ENCODE data around the gene CCDC70. TPM values are rescaled to one million over a fixed set of nuclear protein-coding genes. Genes with fewer than 3 reads are reported as not detected.

Gene CCDC70
- total RNA-seq, 1 experiment from 2014 or later, result not detected

DNA sequence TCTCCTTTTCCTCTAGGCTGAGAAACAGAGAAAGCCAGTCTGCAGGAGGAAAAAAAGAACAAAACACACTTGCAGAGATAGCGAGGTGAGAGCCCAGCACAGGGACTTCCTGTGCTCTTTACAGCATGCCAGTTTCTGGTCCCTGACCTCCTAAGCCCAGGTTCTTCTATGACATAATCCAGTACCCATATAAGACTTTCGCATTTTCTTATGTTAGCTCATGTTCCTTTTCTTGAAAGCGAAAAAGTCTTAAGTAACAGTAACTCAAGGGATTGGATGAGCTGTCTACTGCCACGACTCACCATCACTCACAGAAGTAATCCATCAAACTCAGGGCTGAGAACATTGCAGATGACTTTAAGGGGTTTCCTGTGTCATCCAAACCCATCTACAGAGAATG lies 17.4 kb downstream of the CCDC70 start:
- Histone ChIP-seq H3K27ac (ENCODE audit: low read length) (no peak overlapping the region), H3K9me3 (ENCODE audit: low read length) (no peaks in the 10 kb centered on the region), H3F3A (ENCODE audit: low read length, unreplicated experiment) (no peaks in the 10 kb centered on the region), H3K4me3 (ENCODE audit: low read length) (no peak overlapping the region), H2AFZ (ENCODE audit: low read length) (no peak overlapping the region), H3K9ac (ENCODE audit: low read length) (no peak overlapping the region), H3K27me3 (ENCODE audit: low read length) (no peaks in the 10 kb centered on the region), H4K20me1 (ENCODE audit: low read length) (no peaks in the 10 kb centered on the region), H3K9me2 (replicated peaks; ENCODE audit: low read length) (no peaks in the 10 kb centered on the region), H3K4me1 (ENCODE audit: insufficient read depth, low read length) (no peaks in the 10 kb centered on the region), H3K79me2 (ENCODE audit: low read length) (no peaks in the 10 kb centered on the region), H3K36me3 (ENCODE audit: low read depth, low read length) (no peaks in the 10 kb centered on the region), H3K4me2 (ENCODE audit: low read length) (no peak overlapping the region)
- no TSS peak for BruUV-seq (replicated peaks)
- ATAC-seq (no peak), DNase-seq (no peak)
- POLR2A ChIA-PET (ENCODE audit: unreplicated experiment), result no interaction called here
- CTCF ChIA-PET, result no interaction called here
- intact Hi-C loops (cut with micrococcal nuclease), result no loop called here
- no peak for TF ChIP-seq EZH2phosphoT487 (IDR thresholded peaks at IDR 0.05; ENCODE audit: borderline replicate concordance, low read length)

DNA sequence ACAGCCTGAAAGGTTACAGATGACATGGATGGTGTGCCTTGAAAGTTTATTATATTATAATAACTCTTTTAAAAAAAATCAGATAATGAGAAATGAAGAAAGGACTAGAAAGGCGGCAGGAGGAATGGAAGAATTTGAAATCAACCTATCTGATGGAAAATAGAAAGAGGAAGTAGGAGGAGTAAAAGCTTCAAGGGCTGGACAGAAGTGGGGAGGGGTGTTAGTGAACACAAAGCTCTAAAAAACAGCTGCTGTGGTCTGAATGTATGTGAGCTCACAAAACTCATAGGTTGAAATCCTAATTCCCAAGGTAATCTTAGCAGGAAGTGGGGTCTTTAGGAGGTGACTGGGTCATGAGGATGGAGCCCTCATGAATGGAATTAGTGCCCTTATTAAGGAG lies 19.5 kb downstream of the CCDC70 start:
- TF ChIP-seq, protein P1, sequence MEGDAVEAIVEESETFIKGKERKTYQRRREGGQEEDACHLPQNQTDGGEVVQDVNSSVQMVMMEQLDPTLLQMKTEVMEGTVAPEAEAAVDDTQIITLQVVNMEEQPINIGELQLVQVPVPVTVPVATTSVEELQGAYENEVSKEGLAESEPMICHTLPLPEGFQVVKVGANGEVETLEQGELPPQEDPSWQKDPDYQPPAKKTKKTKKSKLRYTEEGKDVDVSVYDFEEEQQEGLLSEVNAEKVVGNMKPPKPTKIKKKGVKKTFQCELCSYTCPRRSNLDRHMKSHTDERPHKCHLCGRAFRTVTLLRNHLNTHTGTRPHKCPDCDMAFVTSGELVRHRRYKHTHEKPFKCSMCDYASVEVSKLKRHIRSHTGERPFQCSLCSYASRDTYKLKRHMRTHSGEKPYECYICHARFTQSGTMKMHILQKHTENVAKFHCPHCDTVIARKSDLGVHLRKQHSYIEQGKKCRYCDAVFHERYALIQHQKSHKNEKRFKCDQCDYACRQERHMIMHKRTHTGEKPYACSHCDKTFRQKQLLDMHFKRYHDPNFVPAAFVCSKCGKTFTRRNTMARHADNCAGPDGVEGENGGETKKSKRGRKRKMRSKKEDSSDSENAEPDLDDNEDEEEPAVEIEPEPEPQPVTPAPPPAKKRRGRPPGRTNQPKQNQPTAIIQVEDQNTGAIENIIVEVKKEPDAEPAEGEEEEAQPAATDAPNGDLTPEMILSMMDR (conservative IDR thresholded peaks at IDR 0.05; ENCODE audit: low read depth, low read length), result no peak
- TF ChIP-seq EZH2 (IDR thresholded peaks at IDR 0.05; ENCODE audit: low read length, unreplicated experiment), result no peak
- no peak for TF ChIP-seq EZH2phosphoT487 (IDR thresholded peaks at IDR 0.05; ENCODE audit: borderline replicate concordance, low read length)
- Histone ChIP-seq H3K4me3 (ENCODE audit: low read length) (no peak overlapping the region), H3K9me3 (ENCODE audit: low read length) (no peaks in the 10 kb centered on the region), H2AFZ (ENCODE audit: low read length) (no peak overlapping the region), H3K27ac (ENCODE audit: low read length) (no peak overlapping the region), H3K36me3 (ENCODE audit: low read depth, low read length) (no peaks in the 10 kb centered on the region), H3K4me2 (ENCODE audit: low read length) (no peak overlapping the region), H3K79me2 (ENCODE audit: low read length) (no peaks in the 10 kb centered on the region), H3K9me2 (replicated peaks; ENCODE audit: low read length) (no peaks in the 10 kb centered on the region), H3F3A (ENCODE audit: low read length, unreplicated experiment) (no peaks in the 10 kb centered on the region), H3K9ac (ENCODE audit: low read length) (no peak overlapping the region), H4K20me1 (ENCODE audit: low read length) (no peaks in the 10 kb centered on the region), H3K27me3 (ENCODE audit: low read length) (no peaks in the 10 kb centered on the region), H3K4me1 (ENCODE audit: insufficient read depth, low read length) (no peaks in the 10 kb centered on the region)
- no peak for ATAC-seq
- DNase-seq, result no peak
- no TSS peak for BruUV-seq (replicated peaks)
- ChIA-PET POLR2A (ENCODE audit: unreplicated experiment) (no interaction called here), CTCF (no interaction called here)
- intact Hi-C loops (cut with micrococcal nuclease), result no loop called here

DNA sequence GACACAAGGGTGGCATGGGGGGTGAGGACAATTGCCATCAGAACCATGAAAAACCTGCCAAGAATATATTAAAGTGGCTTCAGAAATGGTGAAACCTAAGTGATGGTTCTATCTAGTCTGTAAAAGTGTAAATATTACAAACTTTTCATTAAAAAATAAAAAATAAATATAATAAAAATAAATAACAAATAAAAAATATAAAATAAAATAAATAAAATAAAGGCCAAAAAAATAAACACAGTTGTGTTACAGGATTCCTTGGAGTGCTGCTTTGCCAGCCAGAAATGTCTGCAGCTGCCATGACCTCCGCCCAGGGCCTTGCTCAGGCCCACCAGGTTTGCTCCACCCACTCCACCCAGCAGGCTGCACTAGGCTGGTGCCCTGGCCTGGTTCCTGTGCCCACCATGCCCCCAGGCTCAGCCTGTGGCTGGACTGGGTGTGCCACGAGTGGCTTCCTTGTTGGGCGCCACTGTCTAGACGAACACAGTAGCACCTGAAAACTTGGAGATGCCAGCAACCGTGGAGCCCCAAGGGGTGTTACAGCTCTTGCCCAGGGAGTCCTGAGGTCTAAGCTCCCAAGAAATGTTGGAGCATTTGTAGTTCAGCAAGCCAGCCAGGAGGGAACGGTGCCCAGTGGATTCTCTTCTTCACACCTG lies 20.9 kb downstream of the CCDC70 start:
- ChIA-PET POLR2A (ENCODE audit: unreplicated experiment) (no interaction called here), CTCF (interaction anchor here (0.7 kb wide), 1 partner anchor 21 kb away, joined by 3 read pairs; no protein-coding TSS in a partner anchor)
- Histone ChIP-seq H3K27me3 (ENCODE audit: low read length) (no peaks in the 10 kb centered on the region), H3K4me3 (ENCODE audit: low read length) (no peak overlapping the region), H3K4me2 (ENCODE audit: low read length) (no peak overlapping the region), H3K27ac (ENCODE audit: low read length) (no peak overlapping the region), H3K9me3 (ENCODE audit: low read length) (no peaks in the 10 kb centered on the region), H4K20me1 (ENCODE audit: low read length) (no peaks in the 10 kb centered on the region), H3F3A (ENCODE audit: low read length, unreplicated experiment) (no peaks in the 10 kb centered on the region), H3K9me2 (replicated peaks; ENCODE audit: low read length) (no peaks in the 10 kb centered on the region), H3K9ac (ENCODE audit: low read length) (no peak overlapping the region), H3K36me3 (ENCODE audit: low read depth, low read length) (no peaks in the 10 kb centered on the region), H3K4me1 (ENCODE audit: insufficient read depth, low read length) (no peaks in the 10 kb centered on the region), H3K79me2 (ENCODE audit: low read length) (no peaks in the 10 kb centered on the region), H2AFZ (ENCODE audit: low read length) (no peak overlapping the region)
- no peak for TF ChIP-seq EZH2phosphoT487 (IDR thresholded peaks at IDR 0.05; ENCODE audit: borderline replicate concordance, low read length)
- TF ChIP-seq, protein P1 (conservative IDR thresholded peaks at IDR 0.05; ENCODE audit: low read depth, low read length), result no peak
- TF ChIP-seq EZH2 (IDR thresholded peaks at IDR 0.05; ENCODE audit: low read length, unreplicated experiment), result no peak
- BruUV-seq (replicated peaks), result no TSS peak
- no peak for ATAC-seq
- DNase-seq, result no peak
- intact Hi-C loops (cut with micrococcal nuclease), result no loop called here
